22Rv1 (cell line): ENCODE data around the gene TWIST2.

Source experiments
- ZFX ChIP-seq: fragments of 450-650 bp; IDR thresholded peaks from 2 replicates; pipeline ENCODE4 v1.6.1; 2017; ENCODE audit warnings: antibody characterized with exemption, borderline replicate concordance
- TF ChIP-seq, protein P1 (sequence below): fragments of 450-650 bp; IDR thresholded peaks from 2 replicates; pipeline ENCODE4 v1.5.1; 2017; ENCODE audit warnings: mild to moderate bottlenecking

DNA sequence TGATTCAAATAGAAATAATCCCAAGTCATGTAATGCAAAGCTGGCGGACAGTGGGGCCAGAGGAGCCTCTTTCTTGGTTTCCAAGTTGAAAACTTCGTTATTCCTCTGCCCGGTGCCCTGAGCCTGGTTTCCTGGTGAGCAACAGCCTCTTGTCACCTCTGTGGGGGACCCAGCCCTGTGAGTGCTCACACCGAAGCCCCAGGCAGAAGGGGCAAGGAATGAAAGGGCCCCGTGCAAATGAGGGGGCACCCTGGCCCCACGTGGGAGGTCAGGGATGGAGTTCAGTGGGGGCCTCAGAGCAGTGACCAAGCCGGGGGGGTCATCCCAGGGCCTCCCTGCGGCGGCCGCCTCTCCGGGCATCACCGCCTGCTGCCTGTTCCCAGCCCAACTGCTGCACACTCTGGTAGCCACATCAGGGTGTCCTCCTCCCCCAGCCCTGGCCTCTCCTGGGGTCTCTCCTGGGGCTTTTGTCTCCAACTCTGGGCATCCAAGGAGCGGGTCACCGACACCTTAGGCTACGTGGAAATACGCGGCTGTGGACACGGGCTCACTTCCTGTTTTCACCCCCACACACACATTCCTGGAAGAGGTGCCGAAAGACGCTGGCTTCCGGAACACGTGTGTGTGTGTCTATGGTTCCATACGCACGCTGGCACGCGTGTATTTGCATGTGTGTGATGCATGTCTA, 64.5 kb downstream of the TWIST2 start:
- TF ChIP-seq, protein P1, sequence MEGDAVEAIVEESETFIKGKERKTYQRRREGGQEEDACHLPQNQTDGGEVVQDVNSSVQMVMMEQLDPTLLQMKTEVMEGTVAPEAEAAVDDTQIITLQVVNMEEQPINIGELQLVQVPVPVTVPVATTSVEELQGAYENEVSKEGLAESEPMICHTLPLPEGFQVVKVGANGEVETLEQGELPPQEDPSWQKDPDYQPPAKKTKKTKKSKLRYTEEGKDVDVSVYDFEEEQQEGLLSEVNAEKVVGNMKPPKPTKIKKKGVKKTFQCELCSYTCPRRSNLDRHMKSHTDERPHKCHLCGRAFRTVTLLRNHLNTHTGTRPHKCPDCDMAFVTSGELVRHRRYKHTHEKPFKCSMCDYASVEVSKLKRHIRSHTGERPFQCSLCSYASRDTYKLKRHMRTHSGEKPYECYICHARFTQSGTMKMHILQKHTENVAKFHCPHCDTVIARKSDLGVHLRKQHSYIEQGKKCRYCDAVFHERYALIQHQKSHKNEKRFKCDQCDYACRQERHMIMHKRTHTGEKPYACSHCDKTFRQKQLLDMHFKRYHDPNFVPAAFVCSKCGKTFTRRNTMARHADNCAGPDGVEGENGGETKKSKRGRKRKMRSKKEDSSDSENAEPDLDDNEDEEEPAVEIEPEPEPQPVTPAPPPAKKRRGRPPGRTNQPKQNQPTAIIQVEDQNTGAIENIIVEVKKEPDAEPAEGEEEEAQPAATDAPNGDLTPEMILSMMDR = no peak
- no peak for TF ChIP-seq ZFX
